ENCODE data around the gene ZYG11B.
"Not testable (repeated sequence)": the region's sequence is repeated elsewhere in the genome, so short reads cannot be mapped to it uniquely, and the experiment has no call there.

The ZYG11B gene

GRCh38 chr1:52771384-52771783 lies 45.1 kb downstream of the ZYG11B start:
- Histone ChIP-seq H3K79me1 (ENCODE audit: low read length) (no peaks in the 10 kb centered on the region), H4K8ac (ENCODE audit: low read depth, low read length) (no peak overlapping the region), H3K56ac (ENCODE audit: low read length) (no peak overlapping the region), H2BK15ac (replicated peaks; ENCODE audit: low read depth) (no peak overlapping the region), H3K4me2 (ENCODE audit: low read length) (no peak overlapping the region), H2AK5ac (ENCODE audit: low read length) (no peak overlapping the region), H3K23ac (ENCODE audit: low read length) (no peak overlapping the region), H3K9ac (ENCODE audit: low read length) (no peak overlapping the region), H3K4me1 (ENCODE audit: control insufficient read depth, low read depth, low read length) (no peaks in the 10 kb centered on the region), H2BK5ac (ENCODE audit: low read length) (no peak overlapping the region), H3K27me3 (ENCODE audit: insufficient read depth, low read length, poor library complexity) (no peaks in the 10 kb centered on the region), H3K4me3 (ENCODE audit: low read length) (no peak overlapping the region), H4K5ac (ENCODE audit: low read length) (no peak overlapping the region), H3K27ac (ENCODE audit: low read depth, low read length) (no peak overlapping the region), H3K18ac (ENCODE audit: low read length) (no peak overlapping the region), H3K36me3 (ENCODE audit: control insufficient read depth, insufficient read depth, low read length) (no peaks in the 10 kb centered on the region), H2BK120ac (ENCODE audit: low read depth, low read length) (no peak overlapping the region), H3K79me2 (ENCODE audit: control insufficient read depth, insufficient read depth, low read length) (no peaks in the 10 kb centered on the region), H3K4ac (ENCODE audit: low read depth, low read length) (no peak overlapping the region)
- no CpG with 5 or more reads among the region's 7 CpGs for WGBS (ENCODE audit: extremely low coverage, insufficient coverage, low lambda C conversion rate)
- no peak for DNase-seq

- Histone ChIP-seq H3K56ac (ENCODE audit: low read length) (no peak overlapping the region), H3K9ac (ENCODE audit: low read length) (no peak overlapping the region), H3K27me3 (ENCODE audit: insufficient read depth, low read length, poor library complexity) (no peaks in the 10 kb centered on the region), H3K27ac (ENCODE audit: low read depth, low read length) (no peak overlapping the region), H2AK5ac (ENCODE audit: low read length) (no peak overlapping the region), H2BK15ac (replicated peaks; ENCODE audit: low read depth) (no peak overlapping the region), H4K8ac (ENCODE audit: low read depth, low read length) (no peak overlapping the region), H3K4ac (ENCODE audit: low read depth, low read length) (no peak overlapping the region), H3K79me2 (ENCODE audit: control insufficient read depth, insufficient read depth, low read length) (no peaks in the 10 kb centered on the region), H3K79me1 (ENCODE audit: low read length) (no peaks in the 10 kb centered on the region), H3K23ac (ENCODE audit: low read length) (no peak overlapping the region), H2BK5ac (ENCODE audit: low read length) (no peak overlapping the region), H3K36me3 (ENCODE audit: control insufficient read depth, insufficient read depth, low read length) (no peaks in the 10 kb centered on the region), H3K18ac (ENCODE audit: low read length) (no peak overlapping the region), H2BK120ac (ENCODE audit: low read depth, low read length) (no peak overlapping the region), H3K4me3 (ENCODE audit: low read length) (no peak overlapping the region), H4K5ac (ENCODE audit: low read length) (no peak overlapping the region), H3K4me1 (ENCODE audit: control insufficient read depth, low read depth, low read length) (no peaks in the 10 kb centered on the region), H3K4me2 (ENCODE audit: low read length) (no peak overlapping the region)
- no peak for DNase-seq
- WGBS (ENCODE audit: extremely low coverage, insufficient coverage, low lambda C conversion rate): no CpG with 5 or more reads among the region's 4 CpGs
Measured at GRCh38 chr1:52786148-52786547, 59.9 kb downstream of the ZYG11B start.

- not testable (repeated sequence) for H4K5ac ChIP-seq (ENCODE audit: low read length)
Measured at GRCh38 chr1:52790429-52790828, 64.2 kb downstream of the ZYG11B start.

GRCh38 chr1:52792036-52792435 lies 65.8 kb downstream of the ZYG11B start:
- DNase-seq: no peak
- Histone ChIP-seq H3K36me3 (ENCODE audit: control insufficient read depth, insufficient read depth, low read length) (no peaks in the 10 kb centered on the region), H3K27ac (ENCODE audit: low read depth, low read length) (no peak overlapping the region)

More at GRCh38 chr1:52790429-52790828, 64.2 kb downstream of the ZYG11B start:
- not testable (repeated sequence) for H3K4me1 ChIP-seq (ENCODE audit: control insufficient read depth, low read depth, low read length); H3K18ac ChIP-seq (ENCODE audit: low read length); H3K79me2 ChIP-seq (ENCODE audit: control insufficient read depth, insufficient read depth, low read length); H2AK5ac ChIP-seq (ENCODE audit: low read length); H3K27me3 ChIP-seq (ENCODE audit: insufficient read depth, low read length, poor library complexity); H3K36me3 ChIP-seq (ENCODE audit: control insufficient read depth, insufficient read depth, low read length); H4K8ac ChIP-seq (ENCODE audit: low read depth, low read length); H2BK15ac ChIP-seq (replicated peaks; ENCODE audit: low read depth); H2BK5ac ChIP-seq (ENCODE audit: low read length); H2BK120ac ChIP-seq (ENCODE audit: low read depth, low read length); H3K56ac ChIP-seq (ENCODE audit: low read length); H3K23ac ChIP-seq (ENCODE audit: low read length); H3K9ac ChIP-seq (ENCODE audit: low read length); H3K4me3 ChIP-seq (ENCODE audit: low read length); H3K79me1 ChIP-seq (ENCODE audit: low read length); DNase-seq; H3K4ac ChIP-seq (ENCODE audit: low read depth, low read length); H3K4me2 ChIP-seq (ENCODE audit: low read length); H3K27ac ChIP-seq (ENCODE audit: low read depth, low read length)
- WGBS (ENCODE audit: extremely low coverage, insufficient coverage, low lambda C conversion rate): no CpG with 5 or more reads among the region's 12 CpGs

GRCh38 chr1:52793717-52794116 lies 67.5 kb downstream of the ZYG11B start:
- H4K5ac ChIP-seq (ENCODE audit: low read length); H3K27me3 ChIP-seq (ENCODE audit: insufficient read depth, low read length, poor library complexity); H3K4me2 ChIP-seq (ENCODE audit: low read length); H2BK15ac ChIP-seq (replicated peaks; ENCODE audit: low read depth); H3K4me1 ChIP-seq (ENCODE audit: control insufficient read depth, low read depth, low read length); H4K8ac ChIP-seq (ENCODE audit: low read depth, low read length); H3K4me3 ChIP-seq (ENCODE audit: low read length); H3K56ac ChIP-seq (ENCODE audit: low read length); H2BK120ac ChIP-seq (ENCODE audit: low read depth, low read length); H3K4ac ChIP-seq (ENCODE audit: low read depth, low read length); DNase-seq; H2AK5ac ChIP-seq (ENCODE audit: low read length); H3K79me1 ChIP-seq (ENCODE audit: low read length); H3K23ac ChIP-seq (ENCODE audit: low read length); H3K27ac ChIP-seq (ENCODE audit: low read depth, low read length); H3K9ac ChIP-seq (ENCODE audit: low read length); H3K79me2 ChIP-seq (ENCODE audit: control insufficient read depth, insufficient read depth, low read length); H2BK5ac ChIP-seq (ENCODE audit: low read length); H3K18ac ChIP-seq (ENCODE audit: low read length); H3K36me3 ChIP-seq (ENCODE audit: control insufficient read depth, insufficient read depth, low read length): not testable (repeated sequence)
- WGBS (ENCODE audit: extremely low coverage, insufficient coverage, low lambda C conversion rate): no CpG with 5 or more reads among the region's 7 CpGs

More at GRCh38 chr1:52792036-52792435, 65.8 kb downstream of the ZYG11B start:
- Histone ChIP-seq H3K23ac (ENCODE audit: low read length) (no peak overlapping the region), H3K4me1 (ENCODE audit: control insufficient read depth, low read depth, low read length) (no peaks in the 10 kb centered on the region), H2BK15ac (replicated peaks; ENCODE audit: low read depth) (no peak overlapping the region), H4K5ac (ENCODE audit: low read length) (no peak overlapping the region), H3K4me2 (ENCODE audit: low read length) (no peak overlapping the region), H3K79me2 (ENCODE audit: control insufficient read depth, insufficient read depth, low read length) (no peaks in the 10 kb centered on the region), H3K56ac (ENCODE audit: low read length) (no peak overlapping the region), H2AK5ac (ENCODE audit: low read length) (no peak overlapping the region), H3K27me3 (ENCODE audit: insufficient read depth, low read length, poor library complexity) (no peaks in the 10 kb centered on the region), H2BK5ac (ENCODE audit: low read length) (no peak overlapping the region), H3K4ac (ENCODE audit: low read depth, low read length) (no peak overlapping the region), H2BK120ac (ENCODE audit: low read depth, low read length) (no peak overlapping the region), H3K18ac (ENCODE audit: low read length) (no peak overlapping the region), H4K8ac (ENCODE audit: low read depth, low read length) (no peak overlapping the region), H3K9ac (ENCODE audit: low read length) (no peak overlapping the region), H3K79me1 (ENCODE audit: low read length) (no peaks in the 10 kb centered on the region), H3K4me3 (ENCODE audit: low read length) (no peak overlapping the region)
- no CpG with 5 or more reads among the region's 1 CpG for WGBS (ENCODE audit: extremely low coverage, insufficient coverage, low lambda C conversion rate)

GRCh38 chr1:52795464-52795863 lies 69.2 kb downstream of the ZYG11B start:
- Histone ChIP-seq H3K4me1 (ENCODE audit: control insufficient read depth, low read depth, low read length) (no peaks in the 10 kb centered on the region), H3K36me3 (ENCODE audit: control insufficient read depth, insufficient read depth, low read length) (no peaks in the 10 kb centered on the region), H4K5ac (ENCODE audit: low read length) (no peak overlapping the region), H3K4me2 (ENCODE audit: low read length) (no peak overlapping the region), H3K4ac (ENCODE audit: low read depth, low read length) (no peak overlapping the region), H3K79me1 (ENCODE audit: low read length) (no peaks in the 10 kb centered on the region), H3K79me2 (ENCODE audit: control insufficient read depth, insufficient read depth, low read length) (no peaks in the 10 kb centered on the region), H2BK5ac (ENCODE audit: low read length) (no peak overlapping the region), H3K4me3 (ENCODE audit: low read length) (no peak overlapping the region), H3K23ac (ENCODE audit: low read length) (no peak overlapping the region), H2BK120ac (ENCODE audit: low read depth, low read length) (no peak overlapping the region), H3K27ac (ENCODE audit: low read depth, low read length) (no peak overlapping the region), H4K8ac (ENCODE audit: low read depth, low read length) (no peak overlapping the region), H2BK15ac (replicated peaks; ENCODE audit: low read depth) (no peak overlapping the region), H2AK5ac (ENCODE audit: low read length) (no peak overlapping the region), H3K18ac (ENCODE audit: low read length) (no peak overlapping the region), H3K27me3 (ENCODE audit: insufficient read depth, low read length, poor library complexity) (no peaks in the 10 kb centered on the region), H3K9ac (ENCODE audit: low read length) (no peak overlapping the region), H3K56ac (ENCODE audit: low read length) (no peak overlapping the region)
- no peak for DNase-seq
- 100% methylated on average over 2 of the region's 3 CpGs for WGBS (ENCODE audit: extremely low coverage, insufficient coverage, low lambda C conversion rate)

Measured in mesendoderm (in vitro differentiated cells).